Fibroblast of gingiva (primary cell): ENCODE data around the gene SF3A2.

ENCODE experiments used
- DNase-seq: peaks from one replicate; pipeline ENCODE4 v3.0.0-alpha.2; 2011; ENCODE audit warnings: low read depth

The SF3A2 gene

DNA sequence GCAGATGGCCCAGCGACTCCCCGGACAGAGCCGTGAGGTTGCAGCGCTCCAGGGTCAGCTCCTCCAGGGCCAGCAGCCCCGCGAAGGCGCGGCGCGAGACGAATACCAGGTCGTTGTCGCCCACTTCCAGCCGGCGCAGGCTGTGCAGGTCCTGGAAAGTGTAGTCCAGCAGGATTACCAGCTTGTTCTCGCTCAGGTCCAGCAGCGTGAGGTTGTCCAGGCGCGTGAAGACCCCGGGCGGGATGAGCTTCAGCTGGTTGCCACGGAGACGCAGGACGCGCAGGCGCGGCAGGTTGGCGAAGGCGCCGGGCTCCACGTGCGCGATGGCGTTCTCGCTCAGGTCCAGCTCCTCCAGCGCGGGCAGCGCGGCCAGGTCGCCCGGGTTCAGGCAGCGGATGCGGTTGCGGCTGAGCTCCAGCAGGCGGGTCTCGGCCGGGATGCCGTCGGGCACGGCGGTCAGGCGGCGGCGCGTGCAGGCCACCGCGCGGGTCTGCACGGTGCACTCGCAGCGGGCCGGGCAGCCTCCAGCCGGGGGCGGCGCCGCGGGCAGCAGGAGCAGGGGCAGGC, 54.6 kb downstream of the SF3A2 start:
- no peak for DNase-seq

DNA sequence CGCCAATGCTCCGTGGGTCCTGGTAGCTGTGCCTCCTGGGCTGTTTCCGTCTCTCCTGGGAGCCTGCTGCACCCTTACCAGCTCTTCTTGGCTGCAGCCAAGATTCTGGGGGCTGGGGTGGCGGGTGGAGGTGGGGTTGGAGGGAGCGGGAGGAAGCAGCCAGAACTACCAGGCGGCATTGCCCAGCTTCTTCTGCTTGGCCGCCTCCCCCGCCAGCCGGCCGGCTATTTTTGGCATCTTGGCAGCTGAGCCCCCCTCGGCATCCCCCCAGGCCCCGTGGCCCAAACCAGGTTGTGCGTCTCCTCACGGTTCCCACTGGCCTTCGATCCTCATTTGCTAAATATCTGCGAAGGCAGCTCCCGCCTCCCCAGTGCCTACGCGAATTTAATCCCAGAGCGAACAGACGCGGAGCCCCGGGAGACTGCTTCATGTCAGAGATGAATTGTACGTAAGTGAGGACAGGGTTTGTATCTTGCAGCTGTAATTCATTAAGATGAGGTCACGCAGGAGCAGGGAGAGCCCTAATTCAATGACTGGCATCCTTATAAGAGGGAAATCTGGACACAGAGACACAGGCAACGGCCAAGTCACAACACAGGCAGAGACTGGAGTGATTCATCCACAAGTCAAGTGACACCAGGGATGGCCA, 58.2 kb downstream of the SF3A2 start:
- DNase-seq, result peak; percentile 90

DNA sequence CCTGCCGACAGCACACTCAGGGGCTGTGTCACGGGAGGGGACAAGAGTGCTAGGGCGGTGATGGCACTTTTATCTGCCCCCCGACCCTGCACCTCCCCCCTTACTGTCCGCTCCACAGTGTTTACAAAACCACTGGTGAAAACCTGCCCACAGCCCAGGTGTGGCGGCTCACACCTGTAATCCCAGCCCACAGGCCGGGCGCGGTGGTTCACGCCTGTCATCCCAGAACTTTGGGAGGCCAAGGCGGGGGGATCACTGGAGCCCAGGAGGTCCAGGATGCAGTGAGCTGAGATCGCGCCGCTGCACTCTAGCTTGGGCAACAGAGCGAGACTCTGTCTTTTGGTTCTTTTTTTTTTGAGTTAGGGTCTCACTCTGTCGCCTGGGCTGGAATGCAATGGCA, 59.5 kb downstream of the SF3A2 start:
- DNase-seq, result no peak
